GM04503 (cell line): Measurements from ENCODE around the gene AKAP10.
"Not testable (repeated sequence)": the region's sequence is repeated elsewhere in the genome, so short reads cannot be mapped to it uniquely, and the experiment has no call there.

Experiments used
- DNase-seq: peaks from one replicate; pipeline ENCODE4 v3.0.0-alpha.2; 2012; ENCODE audit warnings: low read depth

AKAP10 gene

GRCh38 chr17:19868079-19868395 lies 109.6 kb downstream of the AKAP10 start:
- DNase-seq: no peak

GRCh38 chr17:19867329-19868078 lies 110.1 kb downstream of the AKAP10 start, which contains the start of gene ULK2:
ULK2 (minus strand) TSS chr17:19867936; CDS start chr17:19867417, 519 bp downstream.
- peak; percentile 21 for DNase-seq

- DNase-seq: peak; percentile 18
Observed at GRCh38 chr17:19867079-19867328, 110.6 kb downstream of the AKAP10 start.

GRCh38 chr17:19865021-19865420 lies 112.6 kb downstream of the AKAP10 start:
- no peak for DNase-seq

- not testable (repeated sequence) for DNase-seq
Observed at GRCh38 chr17:19860647-19861177, 116.9 kb downstream of the AKAP10 start.

- no peak for DNase-seq
Observed at GRCh38 chr17:19857640-19858039, 120.0 kb downstream of the AKAP10 start.
